HEK293 (cell line): Measurements from ENCODE around the gene SMTN.

Experiments
- CTCF ChIA-PET: fragments of 350-600 bp; formaldehyde crosslinking; extraction: SDS; loops from one replicate; lab custom pipeline; 2021; ENCODE audit warnings: antibody characterized with exemption; lab: Yijun Ruan, JAX
- POLR2A ChIA-PET: fragments of 300-600 bp; formaldehyde crosslinking; extraction: SDS; loops from one replicate; lab custom pipeline; 2020; ENCODE audit warnings: antibody characterized with exemption, inconsistent platforms; lab: Yijun Ruan, JAX
- H3K27ac ChIP-seq: fragments of 200-500 bp; sonication (Bioruptor generic); 2 replicates; pipeline ENCODE4 v1.5.1; 2014; ENCODE audit warnings: low read depth, low read length, control low read depth, inconsistent platforms; ENCODE audit errors: extremely low read depth
- H3K36me3 ChIP-seq, 2 experiments: fragments of 200-500 bp in 1 of 2; sonication (Bioruptor generic) in 1 of 2; 1 replicate in 1 of 2; 2 replicates in 1 of 2; pipeline ENCODE4 v1.5.1; 2014 to 2017; ENCODE audit warnings: inconsistent platforms in 2 of 2, low read length in 2 of 2; ENCODE audit not compliant: control insufficient read depth in 2 of 2, insufficient read depth in 1 of 2
- H3K4me1 ChIP-seq: fragments of 200-500 bp; sonication (Bioruptor generic); 2 replicates; pipeline ENCODE4 v1.5.1; 2014; ENCODE audit warnings: mild to moderate bottlenecking, low read length, inconsistent platforms; ENCODE audit not compliant: control insufficient read depth, insufficient read depth
- H3K4me3 ChIP-seq: 2 replicates; pipeline ENCODE4 v1.5.1; 2011; ENCODE audit warnings: low read depth, mild to moderate bottlenecking, control low read depth, low read length, moderate library complexity
- H3K9me3 ChIP-seq: fragments of 200-500 bp; sonication (Bioruptor generic); 2 replicates; pipeline ENCODE4 v1.5.1; 2014; ENCODE audit warnings: low read depth, low read length, inconsistent platforms; ENCODE audit not compliant: control insufficient read depth, insufficient read depth
- KLF9 ChIP-seq: fragments of 450-650 bp; formaldehyde crosslinking; IDR thresholded peaks from 2 replicates; pipeline ENCODE4 v1.5.1; 2016; ENCODE audit warnings: missing biosample characterization, missing genetic modification characterization, low read depth
- ZFP3 ChIP-seq: fragments of 450-650 bp; formaldehyde crosslinking; IDR thresholded peaks from 2 replicates; pipeline ENCODE4 v1.5.1; 2016; ENCODE audit warnings: low read depth, missing biosample characterization, missing genetic modification characterization
- ZNF155 ChIP-seq: fragments of 450-650 bp; formaldehyde crosslinking; IDR thresholded peaks from 2 replicates; pipeline ENCODE4 v1.5.1; 2016; ENCODE audit warnings: missing biosample characterization, missing genetic modification characterization
- ZNF16 ChIP-seq: fragments of 450-650 bp; formaldehyde crosslinking; IDR thresholded peaks from 2 replicates; pipeline ENCODE4 v1.5.1; 2016; ENCODE audit warnings: low read depth, missing biosample characterization, missing genetic modification characterization
- ZNF169 ChIP-seq: fragments of 450-650 bp; formaldehyde crosslinking; IDR thresholded peaks from 2 replicates; pipeline ENCODE4 v1.5.1; 2016; ENCODE audit warnings: missing biosample characterization, missing genetic modification characterization
- ZNF184 ChIP-seq: fragments of 450-650 bp; IDR thresholded peaks from 2 replicates; pipeline ENCODE4 v1.5.1; 2018; ENCODE audit warnings: missing biosample characterization, mild to moderate bottlenecking, missing genetic modification characterization
- ZNF24 ChIP-seq: fragments of 450-650 bp; formaldehyde crosslinking; IDR thresholded peaks from 2 replicates; pipeline ENCODE4 v1.5.1; 2016; ENCODE audit warnings: missing biosample characterization, missing genetic modification characterization
- ZNF266 ChIP-seq: fragments of 450-650 bp; formaldehyde crosslinking; IDR thresholded peaks from 2 replicates; pipeline ENCODE4 v1.5.1; 2016; ENCODE audit warnings: missing biosample characterization, missing genetic modification characterization, low read depth
- ZNF341 ChIP-seq: fragments of 450-650 bp; formaldehyde crosslinking; IDR thresholded peaks from 2 replicates; pipeline ENCODE4; 2016; ENCODE audit warnings: low read depth, missing biosample characterization, missing genetic modification characterization
- ZNF426 ChIP-seq: fragments of 450-650 bp; formaldehyde crosslinking; IDR thresholded peaks from 2 replicates; pipeline ENCODE4 v1.5.1; 2017; ENCODE audit warnings: missing biosample characterization, missing genetic modification characterization, mild to moderate bottlenecking, inconsistent platforms, moderate library complexity
- ZNF48 ChIP-seq: fragments of 450-650 bp; formaldehyde crosslinking; IDR thresholded peaks from 2 replicates; pipeline ENCODE4 v1.5.1; 2016; ENCODE audit warnings: missing biosample characterization, missing genetic modification characterization
- ZNF530 ChIP-seq: fragments of 450-650 bp; formaldehyde crosslinking; IDR thresholded peaks from 2 replicates; pipeline ENCODE4 v1.5.1; 2016; ENCODE audit warnings: low read depth, missing biosample characterization, missing genetic modification characterization
- ZNF610 ChIP-seq: fragments of 450-650 bp; formaldehyde crosslinking; IDR thresholded peaks from 2 replicates; pipeline ENCODE4 v1.5.1; 2016; ENCODE audit warnings: missing biosample characterization, missing genetic modification characterization, borderline replicate concordance
- ZNF664 ChIP-seq: fragments of 450-650 bp; formaldehyde crosslinking; IDR thresholded peaks from 2 replicates; pipeline ENCODE4 v1.5.1; 2016; ENCODE audit warnings: missing biosample characterization, missing genetic modification characterization
- ZNF830 ChIP-seq: fragments of 450-650 bp; IDR thresholded peaks from 2 replicates; pipeline ENCODE4 v1.5.0; 2018; ENCODE audit warnings: missing biosample characterization, missing genetic modification characterization, low read depth, mild to moderate bottlenecking, moderate library complexity
- TF ChIP-seq, protein P1 (sequence below): fragments of 450-650 bp; formaldehyde crosslinking; IDR thresholded peaks from 2 replicates; pipeline ENCODE4 v1.5.1; 2017; ENCODE audit warnings: missing biosample characterization, missing genetic modification characterization
- TF ChIP-seq, protein P2 (sequence below): fragments of 450-650 bp; formaldehyde crosslinking; IDR thresholded peaks from 2 replicates; pipeline ENCODE4 v1.5.1; 2016; ENCODE audit warnings: missing biosample characterization, missing genetic modification characterization

Gene SMTN

DNA sequence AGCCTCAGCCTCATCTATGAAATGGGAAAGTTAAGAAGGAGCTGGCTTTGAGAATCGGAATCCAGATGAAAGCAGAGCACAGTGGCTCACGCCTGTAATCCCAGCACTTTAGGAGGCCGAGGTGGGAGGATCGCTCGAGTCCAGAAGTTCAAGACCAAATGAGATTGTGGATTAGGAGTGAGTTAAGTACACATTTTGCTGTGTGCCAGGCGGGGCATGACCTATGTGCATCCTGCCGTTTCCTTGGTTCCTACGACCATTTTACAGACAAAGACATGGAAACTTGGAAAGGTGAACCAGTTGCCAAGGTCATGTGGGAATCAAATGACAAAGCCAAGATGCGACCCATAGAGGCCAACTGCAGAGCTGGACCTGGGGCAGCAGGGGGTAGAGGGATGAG, 55.0 kb downstream of the SMTN start:
- Histone ChIP-seq H3K27ac (no peak overlapping the region), H3K9me3 (no peaks in the 10 kb centered on the region), H3K4me3 (no peak overlapping the region), H3K36me3 (peaks cover 0 to 3% of the 10 kb centered on the region in 2 experiments; a peak in 2 of 3 replicates), H3K4me1 (peaks cover 7% of the 10 kb centered on the region)
- POLR2A ChIA-PET: interaction anchor here (0.8 to 1.4 kb wide), 2 partner anchors 14 to 24 kb away, joined by 3 read pairs; partner anchors contain the start of genes INPP5J and RNF185
- TF ChIP-seq ZFP3 (tag by site-specific recombination) (no peak), ZNF341 (tag by site-specific recombination) (no peak), ZNF24 (tag by site-specific recombination) (no peak), ZNF16 (tag by site-specific recombination) (no peak), KLF9 (no peak), ZNF530 (no peak), ZNF169 (tag by site-specific recombination) (no peak), ZNF610 (tag by site-specific recombination) (no peak)
- TF ChIP-seq, protein P1, sequence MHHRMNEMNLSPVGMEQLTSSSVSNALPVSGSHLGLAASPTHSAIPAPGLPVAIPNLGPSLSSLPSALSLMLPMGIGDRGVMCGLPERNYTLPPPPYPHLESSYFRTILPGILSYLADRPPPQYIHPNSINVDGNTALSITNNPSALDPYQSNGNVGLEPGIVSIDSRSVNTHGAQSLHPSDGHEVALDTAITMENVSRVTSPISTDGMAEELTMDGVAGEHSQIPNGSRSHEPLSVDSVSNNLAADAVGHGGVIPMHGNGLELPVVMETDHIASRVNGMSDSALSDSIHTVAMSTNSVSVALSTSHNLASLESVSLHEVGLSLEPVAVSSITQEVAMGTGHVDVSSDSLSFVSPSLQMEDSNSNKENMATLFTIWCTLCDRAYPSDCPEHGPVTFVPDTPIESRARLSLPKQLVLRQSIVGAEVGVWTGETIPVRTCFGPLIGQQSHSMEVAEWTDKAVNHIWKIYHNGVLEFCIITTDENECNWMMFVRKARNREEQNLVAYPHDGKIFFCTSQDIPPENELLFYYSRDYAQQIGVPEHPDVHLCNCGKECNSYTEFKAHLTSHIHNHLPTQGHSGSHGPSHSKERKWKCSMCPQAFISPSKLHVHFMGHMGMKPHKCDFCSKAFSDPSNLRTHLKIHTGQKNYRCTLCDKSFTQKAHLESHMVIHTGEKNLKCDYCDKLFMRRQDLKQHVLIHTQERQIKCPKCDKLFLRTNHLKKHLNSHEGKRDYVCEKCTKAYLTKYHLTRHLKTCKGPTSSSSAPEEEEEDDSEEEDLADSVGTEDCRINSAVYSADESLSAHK (tag by site-specific recombination): no peak
- CTCF ChIA-PET: interaction anchor here (0.6 to 2.5 kb wide), 4 partner anchors 13 to 28 kb away, joined by 3 to 15 read pairs (median 7); partner anchors contain the start of gene SELENOM

DNA sequence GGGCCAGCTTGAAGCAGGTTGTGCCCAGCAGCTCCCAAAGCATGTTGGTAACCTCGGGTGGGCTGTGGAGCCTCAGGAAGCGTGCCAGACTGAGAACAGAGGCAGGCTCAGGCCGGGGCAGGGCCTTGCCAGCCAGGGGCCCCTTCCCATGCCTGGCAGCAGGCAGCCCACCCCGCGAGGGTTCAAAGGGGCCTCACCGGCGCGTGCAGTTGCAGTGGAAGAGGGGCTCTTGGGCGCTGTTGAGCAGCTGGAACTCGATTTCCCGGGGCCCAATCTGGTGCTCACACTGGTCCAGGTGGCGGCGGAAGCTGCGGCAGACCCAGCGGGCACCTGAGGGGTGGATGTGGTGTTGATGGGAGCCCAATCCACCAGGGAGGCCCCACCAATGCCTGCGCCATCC, 55.6 kb downstream of the SMTN start:
- peaks cover 4% of the 10 kb centered on the region for H3K4me1 ChIP-seq
- CTCF ChIA-PET: interaction anchor here (0.7 to 2.5 kb wide), 3 partner anchors 12 to 29 kb away, joined by 4 to 15 read pairs (median 10); partner anchors contain the start of gene SELENOM
- no peak overlapping the region for H3K4me3 ChIP-seq
- H3K9me3 ChIP-seq: no peaks in the 10 kb centered on the region
- POLR2A ChIA-PET: interaction anchor here (1.4 kb wide), 1 partner anchor 14 kb away, joined by 3 read pairs; the partner anchor contains the start of gene INPP5J
- H3K36me3 ChIP-seq: peaks cover 0 to 3% of the 10 kb centered on the region in 2 experiments; a peak in 1 of 3 replicates
- H3K27ac ChIP-seq: no peak overlapping the region
- no peak for TF ChIP-seq ZNF830 (tag by site-specific recombination)

DNA sequence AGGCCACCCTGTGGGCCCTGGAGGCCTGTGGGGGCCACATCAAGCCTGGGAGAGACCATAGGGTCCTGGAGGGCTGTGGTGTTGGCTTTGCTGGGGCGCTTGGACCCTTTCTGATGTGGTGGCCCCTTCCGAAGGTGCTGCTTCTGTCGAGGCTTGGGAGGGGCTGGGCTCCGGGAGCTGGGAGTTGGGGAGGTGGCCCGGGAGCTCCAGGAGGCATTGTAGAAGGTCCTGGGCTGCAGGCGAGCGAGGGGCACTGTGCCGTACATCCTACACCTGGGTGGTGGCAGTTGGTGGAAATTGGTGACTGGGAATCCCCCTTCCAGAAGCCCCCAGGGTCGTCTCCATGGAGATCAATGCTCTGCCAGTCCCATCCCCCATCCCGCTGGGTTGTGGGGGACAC, 56.6 kb downstream of the SMTN start:
- ChIA-PET CTCF (no interaction called here), POLR2A (no interaction called here)
- Histone ChIP-seq H3K27ac (no peak overlapping the region), H3K4me3 (no peak overlapping the region), H3K36me3 (peaks cover 0 to 3% of the 10 kb centered on the region in 2 experiments; a peak in 1 of 3 replicates), H3K9me3 (no peaks in the 10 kb centered on the region), H3K4me1 (no peaks in the 10 kb centered on the region)
- TF ChIP-seq ZNF426 (no peak), ZNF266 (tag by site-specific recombination) (no peak), ZNF664 (no peak), ZNF48 (no peak), ZNF184 (tag by site-specific recombination) (no peak), ZNF155 (no peak)
- TF ChIP-seq, protein P2, sequence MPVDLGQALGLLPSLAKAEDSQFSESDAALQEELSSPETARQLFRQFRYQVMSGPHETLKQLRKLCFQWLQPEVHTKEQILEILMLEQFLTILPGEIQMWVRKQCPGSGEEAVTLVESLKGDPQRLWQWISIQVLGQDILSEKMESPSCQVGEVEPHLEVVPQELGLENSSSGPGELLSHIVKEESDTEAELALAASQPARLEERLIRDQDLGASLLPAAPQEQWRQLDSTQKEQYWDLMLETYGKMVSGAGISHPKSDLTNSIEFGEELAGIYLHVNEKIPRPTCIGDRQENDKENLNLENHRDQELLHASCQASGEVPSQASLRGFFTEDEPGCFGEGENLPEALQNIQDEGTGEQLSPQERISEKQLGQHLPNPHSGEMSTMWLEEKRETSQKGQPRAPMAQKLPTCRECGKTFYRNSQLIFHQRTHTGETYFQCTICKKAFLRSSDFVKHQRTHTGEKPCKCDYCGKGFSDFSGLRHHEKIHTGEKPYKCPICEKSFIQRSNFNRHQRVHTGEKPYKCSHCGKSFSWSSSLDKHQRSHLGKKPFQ: no peak
- TF ChIP-seq, protein P1 (tag by site-specific recombination): no peak
